A673 (cell line): ENCODE data around the gene TMEM38A. TPM values are rescaled to one million over a fixed set of nuclear protein-coding genes. Genes with fewer than 3 reads are reported as not detected.
A peak's percentile ranks its signal among the peaks of the same experiment; 100 is the strongest.

Experiments
- BruUV-seq: library from RNA; stranded (reverse); fragments of 400-500 nt; replicated peaks from 2 replicates; lab custom pipeline; 2021; lab: Mats Ljungman, UMichigan
- CTCF ChIA-PET: fragments of 300-600 bp; sonication (Branson Sonifier 250); formaldehyde crosslinking; loops from one replicate; lab custom pipeline; 2022; ENCODE audit warnings: antibody characterized with exemption; lab: Charles Lee
- POLR2A ChIA-PET: fragments of 300-600 bp; sonication (Branson Sonifier 250); formaldehyde crosslinking; loops from one replicate; lab custom pipeline; 2022; ENCODE audit warnings: antibody characterized with exemption; ENCODE audit not compliant: low non-redundant PET; lab: Charles Lee
- DNase-seq: peaks from one replicate; pipeline ENCODE4 v3.0.0-alpha.2; 2015; ENCODE audit warnings: low spot score
- H3K27ac ChIP-seq: fragments of 200-600 bp; sonication (generic); 2 replicates; pipeline ENCODE4 v1.5.1; 2016; ENCODE audit warnings: mixed run types, low read depth, mild to moderate bottlenecking, mixed read lengths, antibody characterized with exemption, low read length; ENCODE audit not compliant: poor library complexity, severe bottlenecking
- H3K27me3 ChIP-seq: fragments of 200-600 bp; sonication (generic); replicated peaks from 2 replicates; pipeline ENCODE4 v1.6.1; 2017; ENCODE audit warnings: mixed run types, low read depth, mild to moderate bottlenecking, mixed read lengths, antibody characterized with exemption, low read length; ENCODE audit not compliant: insufficient read depth, poor library complexity
- H3K36me3 ChIP-seq: fragments of 200-600 bp; sonication (generic); 2 replicates; pipeline ENCODE4 v1.6.1; 2016; ENCODE audit warnings: mixed run types, mild to moderate bottlenecking, mixed read lengths, antibody characterized with exemption, low read length; ENCODE audit not compliant: insufficient read depth, poor library complexity, severe bottlenecking
- H3K4me1 ChIP-seq: fragments of 200-600 bp; sonication (generic); 2 replicates; pipeline ENCODE4 v1.6.1; 2017; ENCODE audit warnings: mixed run types, mild to moderate bottlenecking, mixed read lengths, antibody characterized with exemption, low read length; ENCODE audit not compliant: insufficient read depth, poor library complexity, severe bottlenecking
- H3K4me3 ChIP-seq: fragments of 200-600 bp; sonication (generic); 2 replicates; pipeline ENCODE4 v1.5.1; 2016; ENCODE audit warnings: low read depth, mixed run types, mild to moderate bottlenecking, mixed read lengths, low read length; ENCODE audit not compliant: poor library complexity, severe bottlenecking
- H3K9me3 ChIP-seq: fragments of 200-600 bp; sonication (generic); 2 replicates; pipeline ENCODE4 v1.6.1; 2016; ENCODE audit warnings: mixed run types, low read depth, mild to moderate bottlenecking, mixed read lengths, antibody characterized with exemption, low read length; ENCODE audit not compliant: poor library complexity, severe bottlenecking
- CTCF ChIP-seq: fragments of 300-800, 200-600 bp; sonication (generic); conservative IDR thresholded peaks from 2 replicates; pipeline ENCODE4 v1.5.1; 2017; ENCODE audit warnings: low read depth, mild to moderate bottlenecking, antibody characterized with exemption, low read length, moderate library complexity, mixed read lengths
- EZH2 ChIP-seq: fragments of 200-600 bp; sonication (generic); IDR thresholded peaks from 2 replicates; pipeline ENCODE4 v1.6.1; 2017; ENCODE audit warnings: borderline replicate concordance, low read depth, mild to moderate bottlenecking, mixed read lengths, antibody characterized with exemption, low read length; ENCODE audit not compliant: poor library complexity, severe bottlenecking
- intact Hi-C: fragments of 100-400 bp; cut with micrococcal nuclease; formaldehyde crosslinking; loops from one replicate; pipeline ENCODE4 v1.10.0; 2022; ENCODE audit not compliant: unreplicated experiment
- total RNA-seq: library from RNA; stranded (reverse); gene quantifications from 2 replicates; pipeline ENCODE4 v1.2.3, GENCODE V29; 2021

The TMEM38A gene
- total RNA-seq, 1 experiment from 2014 or later, result 8.3 TPM

GRCh38 chr19:16628984-16629691 lies 31.8 kb upstream of the TMEM38A start:
- TSS peak; percentile 88 for BruUV-seq
- Histone ChIP-seq H3K4me3 (peak overlapping the region; percentile 100), H3K27ac (peak overlapping the region; percentile 98), H3K9me3 (no peaks in the 10 kb centered on the region), H3K27me3 (no peaks in the 10 kb centered on the region), H3K4me1 (peaks cover 15% of the 10 kb centered on the region), H3K36me3 (peaks cover 25% of the 10 kb centered on the region)
- ChIA-PET CTCF (no interaction called here), POLR2A (no interaction called here)
- TF ChIP-seq CTCF, result no peak
- DNase-seq, result peak; percentile 57
- intact Hi-C loops, result loop anchor here (5.0 kb wide), 2 partner anchors 57 to 448 kb away; partner anchors contain the start of genes HAUS8, MYO9B and SLC35E1

DNA sequence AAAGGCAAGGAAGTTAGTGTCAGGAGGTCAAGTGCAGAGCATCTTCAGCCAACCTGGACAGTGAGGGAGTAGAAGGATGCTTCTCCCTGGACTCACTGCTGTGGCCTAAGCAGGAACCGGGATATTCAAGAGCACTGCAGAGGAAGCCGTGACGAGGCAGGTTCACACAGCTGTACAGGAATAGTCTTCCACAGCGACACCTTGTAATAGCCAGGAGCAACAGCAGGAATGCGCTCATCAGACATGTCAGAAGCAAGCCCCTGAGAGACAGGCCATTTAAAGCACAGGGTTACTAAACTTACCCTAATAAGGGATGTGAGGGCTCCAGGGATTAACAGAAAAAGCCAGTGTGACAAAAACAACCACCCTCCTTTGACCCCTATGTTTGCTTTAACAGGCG lies 29.5 kb upstream of the TMEM38A start:
- POLR2A ChIA-PET, result no interaction called here
- no peak for DNase-seq
- TF ChIP-seq EZH2 (no peak), CTCF (no peak)
- BruUV-seq, result no TSS peak
- Histone ChIP-seq H3K4me3 (no peak overlapping the region), H3K4me1 (peaks cover 7% of the 10 kb centered on the region), H3K36me3 (peaks cover 29% of the 10 kb centered on the region), H3K9me3 (no peaks in the 10 kb centered on the region), H3K27ac (no peak overlapping the region), H3K27me3 (no peaks in the 10 kb centered on the region)
- CTCF ChIA-PET, result no interaction called here
- intact Hi-C loops, result no loop called here

DNA sequence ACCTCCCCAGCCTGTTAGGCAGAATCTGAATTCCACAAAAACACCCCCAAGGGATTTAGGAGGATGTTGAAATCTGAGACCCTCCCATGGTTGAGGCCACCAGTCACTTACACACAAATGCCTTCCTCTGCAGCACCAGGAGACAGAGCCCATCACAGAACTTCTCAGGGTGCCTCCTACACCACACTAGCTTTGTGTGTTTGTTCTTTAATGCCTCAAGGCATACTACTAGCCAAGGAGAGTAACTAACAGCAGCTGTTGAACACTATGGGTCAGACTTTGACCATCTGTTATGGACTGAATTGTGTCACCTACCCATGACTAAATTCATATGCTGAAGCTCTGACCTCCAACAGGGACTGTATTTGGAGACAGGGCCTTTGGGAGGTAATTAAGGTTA lies 23.4 kb upstream of the TMEM38A start:
- ChIA-PET CTCF (no interaction called here), POLR2A (no interaction called here)
- DNase-seq, result no peak
- Histone ChIP-seq H3K27me3 (no peaks in the 10 kb centered on the region), H3K36me3 (peaks cover 49% of the 10 kb centered on the region), H3K4me3 (no peak overlapping the region), H3K27ac (peak overlapping the region; percentile 53), H3K9me3 (no peaks in the 10 kb centered on the region), H3K4me1 (peaks cover 6% of the 10 kb centered on the region)
- intact Hi-C loops, result no loop called here
- no TSS peak for BruUV-seq
- no peak for TF ChIP-seq EZH2
- TF ChIP-seq CTCF, result no peak
